Erythroblast (primary cell): ENCODE data around the gene GDPD2.
"Not testable (repeated sequence)": the region's sequence is repeated elsewhere in the genome, so short reads cannot be mapped to it uniquely, and the experiment has no call there.

Source experiments
- GATA1 ChIP-seq: IDR thresholded peaks from 2 replicates; pipeline ENCODE4 v1.6.1; 2011; ENCODE audit warnings: low read depth, mild to moderate bottlenecking, control low read depth, low read length, moderate library complexity
- POLR2A ChIP-seq: IDR thresholded peaks from 2 replicates; pipeline ENCODE4 v1.6.1; 2011; ENCODE audit warnings: mild to moderate bottlenecking, low read length

DNA sequence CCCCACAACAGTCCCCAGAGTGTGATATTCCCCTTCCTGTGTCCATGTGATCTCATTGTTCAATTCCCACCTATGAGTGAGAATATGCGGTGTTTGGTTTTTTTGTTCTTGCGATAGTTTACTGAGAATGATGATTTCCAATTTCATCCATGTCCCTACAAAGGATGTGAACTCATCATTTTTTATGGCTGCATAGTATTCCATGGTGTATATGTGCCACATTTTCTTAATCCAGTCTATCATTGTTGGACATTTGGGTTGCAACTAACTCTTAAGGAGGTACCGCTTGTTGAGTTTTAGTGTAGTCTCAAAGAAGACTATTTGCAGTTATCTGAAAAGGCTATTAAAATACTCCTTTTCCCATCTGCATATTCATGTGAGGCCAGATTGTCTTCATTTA, 22.9 kb upstream of the GDPD2 start:
- not testable (repeated sequence) for TF ChIP-seq POLR2A, GATA1
